ENCODE measurements around the gene CACNG4.
A peak's percentile ranks its signal among the peaks of the same experiment; 100 is the strongest.

Gene CACNG4

DNA sequence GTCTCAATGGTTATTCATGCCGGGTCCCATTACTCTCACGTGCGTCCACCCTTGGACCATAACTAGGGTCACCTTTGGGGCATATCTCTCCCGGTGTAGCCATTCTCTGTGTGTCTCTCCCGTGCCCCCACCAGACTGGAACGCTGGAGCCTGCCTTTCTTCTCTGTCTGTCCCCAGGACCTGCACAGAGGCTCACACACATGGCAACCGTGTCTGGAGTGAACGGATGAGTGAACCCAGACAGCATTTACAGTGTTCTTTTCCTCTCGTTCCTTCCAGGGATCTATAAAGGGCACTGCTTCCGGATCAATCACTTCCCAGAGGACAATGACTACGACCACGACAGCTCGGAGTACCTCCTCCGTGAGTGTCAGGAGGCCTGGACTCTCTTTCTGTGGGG is 53.4 kb downstream of the CACNG4 start:
- H3K4me3 ChIP-seq (ENCODE audit: low read depth, low read length) = 0 out of 2 replicates have a peak overlapping the region, but pooled peaks have one; percentile 24
- no peaks in the 10 kb centered on the region for H3K27me3 ChIP-seq
- H3K4me1 ChIP-seq = peaks cover 44% of the 10 kb centered on the region
- peak; percentile 81 for DNase-seq
- H3K36me3 ChIP-seq = peaks cover 5% of the 10 kb centered on the region; the same call in 1 of the 2 replicates
- H3K9me3 ChIP-seq = no peaks in the 10 kb centered on the region
- TF ChIP-seq, protein P1, sequence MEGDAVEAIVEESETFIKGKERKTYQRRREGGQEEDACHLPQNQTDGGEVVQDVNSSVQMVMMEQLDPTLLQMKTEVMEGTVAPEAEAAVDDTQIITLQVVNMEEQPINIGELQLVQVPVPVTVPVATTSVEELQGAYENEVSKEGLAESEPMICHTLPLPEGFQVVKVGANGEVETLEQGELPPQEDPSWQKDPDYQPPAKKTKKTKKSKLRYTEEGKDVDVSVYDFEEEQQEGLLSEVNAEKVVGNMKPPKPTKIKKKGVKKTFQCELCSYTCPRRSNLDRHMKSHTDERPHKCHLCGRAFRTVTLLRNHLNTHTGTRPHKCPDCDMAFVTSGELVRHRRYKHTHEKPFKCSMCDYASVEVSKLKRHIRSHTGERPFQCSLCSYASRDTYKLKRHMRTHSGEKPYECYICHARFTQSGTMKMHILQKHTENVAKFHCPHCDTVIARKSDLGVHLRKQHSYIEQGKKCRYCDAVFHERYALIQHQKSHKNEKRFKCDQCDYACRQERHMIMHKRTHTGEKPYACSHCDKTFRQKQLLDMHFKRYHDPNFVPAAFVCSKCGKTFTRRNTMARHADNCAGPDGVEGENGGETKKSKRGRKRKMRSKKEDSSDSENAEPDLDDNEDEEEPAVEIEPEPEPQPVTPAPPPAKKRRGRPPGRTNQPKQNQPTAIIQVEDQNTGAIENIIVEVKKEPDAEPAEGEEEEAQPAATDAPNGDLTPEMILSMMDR (IDR thresholded peaks at IDR 0.05; ENCODE audit: low read depth, low read length) = no peak

DNA sequence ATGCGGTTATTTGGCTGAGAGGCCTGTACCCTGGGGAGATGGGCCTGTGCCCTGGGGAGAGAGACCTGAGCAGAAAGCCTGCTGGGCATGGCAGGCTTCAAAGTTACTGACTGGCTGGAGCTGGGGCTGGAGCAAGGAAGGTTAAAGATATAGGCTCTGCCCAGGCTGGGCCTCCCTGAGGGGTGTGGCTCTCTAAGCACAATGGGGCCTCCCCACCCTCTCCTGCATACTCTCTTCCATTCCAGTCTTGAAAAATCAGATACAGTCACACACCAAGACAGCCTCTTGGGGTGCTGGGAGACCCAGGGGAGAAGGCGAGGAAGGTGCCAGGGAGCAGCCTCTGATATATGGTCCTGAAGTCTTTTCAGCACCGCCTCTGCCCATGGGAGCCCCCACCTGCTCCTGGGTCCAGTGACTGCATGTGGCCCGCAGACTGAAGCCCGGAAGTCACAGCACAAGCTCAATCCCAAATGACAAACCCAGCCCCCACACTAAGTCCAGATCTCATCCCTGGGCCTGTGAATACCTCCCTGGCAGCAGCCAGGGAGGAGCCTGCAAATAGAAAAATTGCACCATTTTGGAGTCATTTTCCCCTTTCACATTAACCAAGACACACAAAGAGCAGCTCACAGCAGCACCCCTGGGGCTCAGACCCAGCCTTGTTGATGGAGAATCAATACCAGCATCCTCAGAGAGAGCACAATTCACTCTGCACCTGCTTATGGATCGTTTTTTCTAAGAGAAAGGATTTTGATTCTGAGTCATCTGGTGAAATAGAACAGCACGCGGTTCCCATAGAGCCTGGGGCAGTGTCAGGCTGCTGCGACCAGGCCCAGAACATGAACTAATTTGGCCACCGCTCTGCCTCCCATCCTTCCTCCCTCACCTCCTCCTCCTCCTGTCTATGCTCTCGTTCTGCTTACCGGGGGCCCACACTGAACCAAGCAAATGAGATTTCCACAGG is 54.2 kb downstream of the CACNG4 start:
- peak; percentile 75 for DNase-seq
- TF ChIP-seq, protein P1 (IDR thresholded peaks at IDR 0.05; ENCODE audit: low read depth, low read length) = no peak
- H3K9me3 ChIP-seq = no peaks in the 10 kb centered on the region
- no peaks in the 10 kb centered on the region for H3K27me3 ChIP-seq
- H3K4me1 ChIP-seq = peaks cover 44% of the 10 kb centered on the region
- peaks cover 5% of the 10 kb centered on the region; the same call in 1 of the 2 replicates for H3K36me3 ChIP-seq
- no peak overlapping the region for H3K4me3 ChIP-seq (ENCODE audit: low read depth, low read length)

DNA sequence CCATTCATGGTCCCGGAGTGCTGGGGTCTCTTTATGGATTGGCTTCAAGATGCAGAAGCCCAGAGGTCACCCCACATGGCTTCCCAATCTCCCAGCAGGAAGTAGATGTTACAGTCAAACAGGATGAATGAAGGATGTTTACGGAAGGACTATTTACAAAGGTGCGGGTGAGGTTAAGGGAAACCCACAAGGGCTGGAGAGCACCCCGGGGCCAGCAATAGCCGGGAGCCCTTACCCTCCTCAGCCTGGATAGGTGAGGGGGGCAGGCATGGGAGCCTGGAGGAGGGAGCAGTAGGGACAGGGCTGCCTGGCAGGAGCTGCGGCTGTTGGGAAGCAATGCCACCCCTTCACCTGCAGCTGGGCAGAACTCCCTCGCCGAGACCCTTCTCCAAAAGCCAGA is 55.3 kb downstream of the CACNG4 start:
- Histone ChIP-seq H3K4me1 (peaks cover 44% of the 10 kb centered on the region), H3K27me3 (no peaks in the 10 kb centered on the region), H3K9me3 (no peaks in the 10 kb centered on the region), H3K4me3 (ENCODE audit: low read depth, low read length) (no peak overlapping the region), H3K36me3 (peaks cover 5% of the 10 kb centered on the region; the same call in 1 of the 2 replicates)
- no peak for DNase-seq
- TF ChIP-seq, protein P1 (IDR thresholded peaks at IDR 0.05; ENCODE audit: low read depth, low read length) = no peak

DNA sequence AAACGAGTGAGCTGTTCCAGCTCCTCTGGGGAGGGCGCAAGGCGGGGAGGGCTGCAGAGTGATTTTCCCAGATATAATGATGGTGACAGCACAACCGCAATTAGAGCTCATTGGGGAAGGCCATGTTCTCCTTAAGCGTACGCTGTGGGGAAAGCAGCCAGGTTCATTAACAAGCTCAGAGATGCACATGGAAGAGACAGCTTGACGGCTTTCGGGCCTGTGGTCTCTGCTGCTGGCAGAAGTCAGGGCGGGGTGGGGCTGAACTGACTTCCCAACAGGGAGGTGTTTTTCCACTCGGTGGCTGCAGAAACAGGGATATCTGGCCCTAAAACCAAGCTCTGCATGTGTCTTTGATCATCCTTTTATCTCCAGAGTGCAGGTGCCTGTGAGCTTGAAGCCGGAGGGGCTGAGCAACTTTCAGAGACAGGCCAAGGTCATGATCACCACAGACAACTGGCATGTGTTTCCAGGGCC is 55.8 kb downstream of the CACNG4 start:
- no peaks in the 10 kb centered on the region for H3K27me3 ChIP-seq
- no peaks in the 10 kb centered on the region for H3K9me3 ChIP-seq
- peaks cover 5% of the 10 kb centered on the region; the same call in 1 of the 2 replicates for H3K36me3 ChIP-seq
- H3K4me3 ChIP-seq (ENCODE audit: low read depth, low read length) = no peak overlapping the region
- TF ChIP-seq, protein P1 (IDR thresholded peaks at IDR 0.05; ENCODE audit: low read depth, low read length) = no peak
- peaks cover 44% of the 10 kb centered on the region for H3K4me1 ChIP-seq
- peak; percentile 89 for DNase-seq

DNA sequence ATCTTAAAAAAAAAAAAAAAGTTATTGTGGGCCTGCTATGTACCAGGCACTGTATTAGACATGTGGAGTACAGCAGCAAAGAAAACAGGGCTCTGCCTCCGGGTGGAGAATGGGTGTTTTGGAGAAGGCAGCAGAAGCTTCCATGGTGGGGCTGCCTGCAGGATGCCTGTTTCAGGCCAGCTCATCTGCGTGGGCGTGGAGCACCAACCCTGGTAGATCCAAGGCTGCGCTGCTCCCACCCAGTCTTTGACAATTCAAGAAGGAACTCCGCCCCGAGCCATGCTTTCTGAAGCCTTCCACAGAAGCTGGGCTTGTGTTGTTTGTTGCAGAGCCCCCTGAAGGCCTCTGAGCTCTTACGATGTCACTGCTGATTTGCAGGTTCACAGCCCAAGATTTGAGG is 56.7 kb downstream of the CACNG4 start:
- Histone ChIP-seq H3K36me3 (peaks cover 10% of the 10 kb centered on the region), H3K4me1 (peaks cover 44% of the 10 kb centered on the region), H3K27me3 (no peaks in the 10 kb centered on the region), H3K4me3 (ENCODE audit: low read depth, low read length) (no peak overlapping the region), H3K9me3 (no peaks in the 10 kb centered on the region)
- no peak for DNase-seq
- TF ChIP-seq, protein P1 (IDR thresholded peaks at IDR 0.05; ENCODE audit: low read depth, low read length) = no peak

Data from BE2C (cell line).